Fibroblast of peridontal ligament (primary cell): ENCODE results near the gene ATXN7L3B.

ENCODE experiments used
- DNase-seq: peaks from one replicate; pipeline ENCODE4 v3.0.0-alpha.2; 2010; ENCODE audit errors: extremely low read depth

Gene ATXN7L3B

DNA sequence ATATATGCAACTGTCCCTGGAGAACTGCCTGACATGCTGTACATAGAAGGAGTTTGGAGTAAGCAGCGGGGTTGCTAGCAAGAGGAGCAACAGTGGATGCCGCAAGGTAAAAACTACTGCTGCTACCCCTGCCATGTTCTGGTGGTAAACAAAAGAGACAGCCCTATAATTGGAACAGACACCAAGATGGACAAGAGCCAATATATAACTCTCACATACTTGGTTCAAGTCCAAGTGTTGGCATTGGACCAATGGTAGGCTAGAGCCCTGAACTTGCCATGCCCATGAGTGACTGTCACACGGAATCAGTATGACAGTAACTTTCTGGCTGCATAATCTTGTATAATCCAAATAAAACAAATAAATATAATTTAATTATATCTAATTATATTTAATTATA is 13.7 kb downstream of the ATXN7L3B start:
- no peak for DNase-seq

DNA sequence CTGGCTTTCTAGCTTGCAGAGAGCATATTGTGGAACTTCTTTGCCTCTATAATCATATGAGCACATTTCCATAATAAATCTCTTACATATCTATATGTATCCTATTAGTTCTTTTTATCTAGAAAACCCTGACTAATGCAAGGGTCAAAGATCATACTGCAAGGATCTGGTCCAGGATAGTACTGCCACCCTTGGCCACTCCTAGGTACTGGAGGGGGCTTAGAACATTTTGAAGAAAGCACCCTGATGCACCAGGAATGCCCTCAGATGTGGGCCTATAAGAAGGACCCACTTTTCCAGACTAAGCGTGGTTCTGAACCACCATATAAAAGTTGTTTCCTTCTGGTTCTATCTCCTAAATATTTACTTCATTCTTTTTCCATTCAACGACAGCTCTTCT is 14.6 kb downstream of the ATXN7L3B start:
- no peak for DNase-seq

DNA sequence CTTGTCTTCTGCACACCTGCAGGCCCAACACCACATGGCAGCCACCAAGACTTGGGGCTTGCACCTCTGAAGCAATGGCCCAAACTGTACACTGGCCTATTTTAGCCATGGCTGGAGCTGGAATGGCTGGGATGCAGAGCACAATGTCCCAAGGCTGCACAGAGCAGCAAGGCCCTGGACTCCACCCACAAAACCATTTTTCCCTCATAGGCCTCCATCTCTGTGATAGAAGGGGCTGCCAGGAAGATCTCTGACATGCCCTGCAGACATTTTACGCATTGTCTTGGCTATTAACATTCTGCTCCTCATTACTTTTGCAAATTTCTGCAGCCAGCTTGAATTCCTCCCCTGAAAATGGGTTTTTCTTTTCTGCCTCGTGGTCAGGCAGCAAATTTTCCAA is 22.1 kb downstream of the ATXN7L3B start:
- DNase-seq = no peak

DNA sequence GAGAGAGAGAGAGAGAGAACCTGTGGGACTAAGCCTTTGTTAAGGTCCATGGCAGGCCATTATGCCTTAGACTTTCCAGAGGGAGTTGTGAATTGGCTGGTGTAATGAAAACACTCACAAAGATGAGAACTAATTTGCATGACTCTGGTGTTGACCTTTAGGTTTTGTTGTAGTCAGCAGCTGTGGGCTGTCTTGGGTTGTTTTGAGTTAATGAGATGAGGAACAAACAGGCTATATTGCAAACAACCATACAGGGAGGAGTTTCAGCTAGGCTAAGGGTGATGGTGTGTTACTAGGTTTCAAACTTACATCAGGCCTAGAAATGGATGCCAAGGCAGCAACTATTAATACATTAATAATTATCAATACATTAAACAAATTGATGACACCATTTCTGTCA is 26.3 kb downstream of the ATXN7L3B start:
- no peak for DNase-seq

DNA sequence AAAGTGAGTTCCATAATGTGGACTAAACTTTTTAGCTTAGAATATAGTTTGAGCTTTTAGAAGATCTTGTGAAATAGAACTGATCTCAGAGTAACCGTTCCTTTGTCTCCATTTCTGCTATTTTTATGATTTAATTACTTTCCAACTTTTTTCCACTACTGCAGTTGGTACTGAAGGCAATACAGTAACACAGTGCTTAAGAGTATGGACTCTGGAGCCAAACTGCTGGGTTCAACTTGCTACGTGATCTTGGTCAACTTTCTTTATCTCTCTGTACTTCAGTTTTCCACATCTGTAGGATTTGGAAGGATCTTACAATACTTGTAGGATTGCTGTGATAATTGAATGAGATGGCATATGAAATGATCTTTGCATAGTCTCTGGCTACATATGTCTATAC is 40.9 kb downstream of the ATXN7L3B start:
- DNase-seq = no peak

DNA sequence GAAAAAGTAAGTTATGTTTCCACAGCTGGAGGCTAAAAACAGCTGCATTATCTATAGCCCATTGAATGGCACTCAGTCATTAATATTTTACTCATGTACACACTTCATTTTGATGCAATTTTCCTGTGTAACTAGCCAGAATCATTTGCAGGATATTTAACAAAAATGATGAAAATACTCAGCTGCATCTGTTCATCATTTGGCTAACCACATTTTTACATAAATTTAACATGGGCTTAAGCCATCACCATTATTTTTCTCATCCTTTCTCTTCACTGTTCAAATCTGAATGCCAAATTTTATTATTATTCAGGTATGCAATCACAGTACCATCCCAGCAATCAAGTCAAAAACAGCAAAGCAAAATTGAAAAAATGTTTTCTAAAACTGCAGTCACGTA is 41.8 kb downstream of the ATXN7L3B start:
- no peak for DNase-seq

DNA sequence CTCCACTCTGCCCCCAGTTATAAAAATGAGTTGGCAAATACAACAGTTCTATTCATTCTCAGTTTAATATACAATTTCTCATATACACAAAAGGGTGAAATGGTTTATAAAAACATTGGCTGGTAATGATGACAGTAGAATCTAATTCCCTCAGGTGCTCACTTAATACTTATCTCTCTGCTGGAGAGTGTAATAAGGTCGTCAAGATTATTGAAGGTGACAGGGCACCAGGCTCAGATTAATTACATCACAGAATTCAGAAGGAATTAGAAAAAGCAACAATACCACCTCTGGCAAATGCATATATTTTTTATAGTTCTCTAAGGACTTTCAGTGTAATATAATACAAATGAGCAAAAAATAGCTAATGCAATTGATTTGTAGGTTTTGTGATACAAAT is 42.3 kb downstream of the ATXN7L3B start:
- no peak for DNase-seq

DNA sequence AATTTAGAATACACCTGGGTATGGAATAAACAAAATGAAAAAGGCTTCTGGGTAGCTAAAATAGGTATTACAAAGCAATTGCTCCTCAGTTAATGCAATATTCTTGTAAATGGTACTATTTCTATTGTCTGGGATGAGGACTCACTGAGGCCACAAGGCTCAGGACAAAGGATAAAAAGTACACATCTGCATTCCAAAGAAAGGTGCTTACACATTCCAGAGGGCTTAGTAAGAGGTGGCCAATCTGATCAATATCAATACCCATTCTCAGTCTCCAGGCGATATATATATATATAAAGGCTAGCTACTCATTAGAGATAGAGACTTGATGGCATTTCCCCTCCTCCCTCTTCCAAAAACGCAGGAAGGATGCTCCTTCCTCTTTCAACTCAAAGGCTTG is 43.8 kb downstream of the ATXN7L3B start:
- no peak for DNase-seq

DNA sequence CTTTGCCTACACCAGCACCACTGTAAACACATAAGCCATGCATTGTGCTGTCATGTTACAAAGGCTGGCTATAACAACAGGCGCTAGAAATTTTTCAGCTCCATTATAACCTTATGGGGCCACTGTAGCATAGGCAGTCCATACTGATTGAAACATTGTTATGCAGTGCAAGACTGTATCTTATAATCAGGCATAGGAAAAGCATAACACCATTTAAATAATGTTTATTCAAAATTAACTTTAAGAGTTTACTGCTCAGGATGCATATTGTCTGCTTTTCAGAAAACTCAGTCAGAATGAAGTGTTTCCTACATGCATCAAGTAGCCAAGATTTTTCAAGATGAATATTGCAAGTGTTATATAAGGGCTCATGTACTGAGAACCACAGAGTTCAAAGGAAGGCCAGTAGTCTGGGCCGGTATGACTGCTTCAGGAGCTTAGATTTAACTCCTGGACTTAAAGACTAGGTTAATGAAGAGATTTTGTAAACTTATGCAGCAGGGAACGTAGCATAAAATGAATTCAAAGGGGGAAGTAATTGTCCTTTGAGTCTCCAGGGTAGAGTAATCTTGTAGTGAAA is 46.9 kb downstream of the ATXN7L3B start:
- no peak for DNase-seq

DNA sequence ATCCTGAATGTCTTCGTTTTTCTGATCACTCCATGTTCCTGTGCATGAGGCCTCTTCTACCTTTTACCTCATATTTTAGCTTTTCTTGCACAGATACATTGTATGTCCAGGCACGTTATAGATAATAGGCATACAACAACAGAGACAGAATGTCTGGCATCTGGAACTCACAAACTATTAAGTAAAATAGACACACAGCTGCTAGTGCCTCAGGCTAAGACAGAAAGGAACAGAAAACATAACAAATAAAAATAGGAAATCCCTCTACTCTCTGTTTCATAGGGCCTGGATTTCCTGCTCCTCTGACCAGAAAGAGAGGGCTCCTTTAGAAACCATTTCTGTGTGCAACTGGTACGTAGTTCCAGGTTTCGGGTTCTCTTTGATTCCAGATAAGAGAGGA is 48.6 kb downstream of the ATXN7L3B start:
- no peak for DNase-seq
